Measurements from ENCODE around the gene SLC25A17.
"Not testable (repeated sequence)": the region's sequence is repeated elsewhere in the genome, so short reads cannot be mapped to it uniquely, and the experiment has no call there.

SLC25A17 gene

GRCh38 chr22:40727070-40727963 is 91.8 kb downstream of the SLC25A17 start:
- no peak overlapping the region for H3K9ac ChIP-seq (ENCODE audit: low read length in 5 of 5)
- H3K36me3 ChIP-seq (ENCODE audit: control insufficient read depth in 5 of 5, insufficient read depth in 5 of 5, low read length in 5 of 5), result no peaks in the 10 kb centered on the region
- H3K27me3 ChIP-seq (ENCODE audit: control insufficient read depth in 5 of 5, insufficient read depth in 4 of 5, low read length in 5 of 5), result peaks cover 0 to 3% (median 0%) of the 10 kb centered on the region in 5 donors
- no peak overlapping the region for H3K27ac ChIP-seq (ENCODE audit: low read depth, low read length)
- H3K4me1 ChIP-seq (ENCODE audit: control insufficient read depth in 5 of 5, insufficient read depth in 5 of 5, low read length in 5 of 5), result peaks cover 0 to 16% (median 12%) of the 10 kb centered on the region in 5 donors
- H3K4me3 ChIP-seq (ENCODE audit: low read depth in 1 of 5, low read length in 5 of 5), result no peak overlapping the region
- H3K9me3 ChIP-seq (ENCODE audit: control insufficient read depth in 5 of 5, low read length in 5 of 5), result no peaks in the 10 kb centered on the region

- Histone ChIP-seq H3K36me3 (ENCODE audit: control insufficient read depth in 5 of 5, insufficient read depth in 5 of 5, low read length in 5 of 5) (no peaks in the 10 kb centered on the region), H3K4me1 (ENCODE audit: control insufficient read depth in 5 of 5, insufficient read depth in 5 of 5, low read length in 5 of 5) (peaks cover 0 to 14% (median 9%) of the 10 kb centered on the region in 5 donors), H3K9me3 (ENCODE audit: control insufficient read depth in 5 of 5, low read length in 5 of 5) (no peaks in the 10 kb centered on the region), H3K4me3 (ENCODE audit: low read depth in 1 of 5, low read length in 5 of 5) (no peak overlapping the region), H3K27ac (ENCODE audit: low read depth, low read length) (no peak overlapping the region), H3K27me3 (ENCODE audit: control insufficient read depth in 5 of 5, insufficient read depth in 4 of 5, low read length in 5 of 5) (peaks cover 0 to 3% (median 0%) of the 10 kb centered on the region in 5 donors), H3K9ac (ENCODE audit: low read length in 5 of 5) (no peak overlapping the region)
Observed at GRCh38 chr22:40726514-40726913, 92.6 kb downstream of the SLC25A17 start.

DNA sequence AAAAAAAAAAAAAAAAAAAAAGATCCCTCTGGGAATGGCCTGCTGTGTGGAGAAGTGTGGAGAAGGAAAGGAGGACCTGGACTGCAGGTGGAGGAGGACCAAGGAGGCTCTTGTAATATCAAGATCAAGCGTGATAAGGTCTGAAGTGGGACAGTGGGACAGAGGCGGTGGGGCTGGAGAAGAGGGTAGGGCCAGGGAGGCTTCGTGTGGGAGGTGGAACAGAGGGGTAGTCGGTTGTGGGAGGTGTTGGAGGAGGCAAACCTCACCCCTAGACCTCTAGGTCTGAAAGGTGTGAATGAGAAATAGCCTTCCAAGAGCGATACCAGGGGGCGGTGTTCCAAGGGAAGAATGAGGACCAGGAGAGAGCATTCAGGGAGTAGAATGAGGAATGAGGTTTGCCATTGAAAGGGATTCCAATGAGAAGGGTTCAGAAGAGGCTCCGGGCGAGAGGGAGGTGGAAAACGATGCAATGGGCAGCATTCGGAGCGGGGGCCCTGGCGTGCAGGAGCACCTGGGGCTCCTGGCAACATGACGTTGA is 95.7 kb downstream of the SLC25A17 start:
- Histone ChIP-seq H3K27ac (ENCODE audit: low read depth, low read length) (no peak overlapping the region), H3K27me3 (ENCODE audit: control insufficient read depth in 5 of 5, insufficient read depth in 4 of 5, low read length in 5 of 5) (peaks cover 0 to 8% (median 2%) of the 10 kb centered on the region in 5 donors), H3K36me3 (ENCODE audit: control insufficient read depth in 5 of 5, insufficient read depth in 5 of 5, low read length in 5 of 5) (no peaks in the 10 kb centered on the region), H3K4me3 (ENCODE audit: low read depth in 1 of 5, low read length in 5 of 5) (no peak overlapping the region), H3K9ac (ENCODE audit: low read length in 5 of 5) (no peak overlapping the region), H3K4me1 (ENCODE audit: control insufficient read depth in 5 of 5, insufficient read depth in 5 of 5, low read length in 5 of 5) (peaks cover 0 to 12% (median 4%) of the 10 kb centered on the region in 5 donors), H3K9me3 (ENCODE audit: control insufficient read depth in 5 of 5, low read length in 5 of 5) (no peaks in the 10 kb centered on the region)

GRCh38 chr22:40721266-40721665 is 97.9 kb downstream of the SLC25A17 start:
- Histone ChIP-seq H3K9me3 (ENCODE audit: control insufficient read depth in 5 of 5, low read length in 5 of 5) (no peaks in the 10 kb centered on the region), H3K27ac (ENCODE audit: low read depth, low read length) (no peak overlapping the region), H3K4me1 (ENCODE audit: control insufficient read depth in 5 of 5, insufficient read depth in 5 of 5, low read length in 5 of 5) (peaks cover 0 to 7% (median 0%) of the 10 kb centered on the region in 5 donors), H3K4me3 (ENCODE audit: low read depth in 1 of 5, low read length in 5 of 5) (no peak overlapping the region), H3K9ac (ENCODE audit: low read length in 5 of 5) (no peak overlapping the region), H3K27me3 (ENCODE audit: control insufficient read depth in 5 of 5, insufficient read depth in 4 of 5, low read length in 5 of 5) (peaks cover 0 to 8% (median 2%) of the 10 kb centered on the region in 5 donors), H3K36me3 (ENCODE audit: control insufficient read depth in 5 of 5, insufficient read depth in 5 of 5, low read length in 5 of 5) (no peaks in the 10 kb centered on the region)

GRCh38 chr22:40720538-40721256 is 98.4 kb downstream of the SLC25A17 start:
- no peak overlapping the region for H3K27ac ChIP-seq (ENCODE audit: low read depth, low read length)
- H3K9me3 ChIP-seq (ENCODE audit: control insufficient read depth in 5 of 5, low read length in 5 of 5), result no peaks in the 10 kb centered on the region
- H3K36me3 ChIP-seq (ENCODE audit: control insufficient read depth in 5 of 5, insufficient read depth in 5 of 5, low read length in 5 of 5), result no peaks in the 10 kb centered on the region
- peaks cover 0 to 8% (median 2%) of the 10 kb centered on the region in 5 donors for H3K27me3 ChIP-seq (ENCODE audit: control insufficient read depth in 5 of 5, insufficient read depth in 4 of 5, low read length in 5 of 5)
- no peak overlapping the region for H3K9ac ChIP-seq (ENCODE audit: low read length in 5 of 5)
- no peak overlapping the region for H3K4me3 ChIP-seq (ENCODE audit: low read depth in 1 of 5, low read length in 5 of 5)
- peaks cover 0 to 7% (median 0%) of the 10 kb centered on the region in 5 donors for H3K4me1 ChIP-seq (ENCODE audit: control insufficient read depth in 5 of 5, insufficient read depth in 5 of 5, low read length in 5 of 5)

GRCh38 chr22:40720156-40720537 is 99.0 kb downstream of the SLC25A17 start:
- not testable (repeated sequence) for H3K9ac ChIP-seq (ENCODE audit: low read length in 5 of 5); H3K27ac ChIP-seq (ENCODE audit: low read depth, low read length); H3K4me1 ChIP-seq (ENCODE audit: control insufficient read depth in 5 of 5, insufficient read depth in 5 of 5, low read length in 5 of 5); H3K27me3 ChIP-seq (ENCODE audit: control insufficient read depth in 5 of 5, insufficient read depth in 4 of 5, low read length in 5 of 5); H3K9me3 ChIP-seq (ENCODE audit: control insufficient read depth in 5 of 5, low read length in 5 of 5); H3K4me3 ChIP-seq (ENCODE audit: low read depth in 1 of 5, low read length in 5 of 5); H3K36me3 ChIP-seq (ENCODE audit: control insufficient read depth in 5 of 5, insufficient read depth in 5 of 5, low read length in 5 of 5)
